GM18517 (cell line): ENCODE data around the gene YOD1.

Source experiments
- ATAC-seq: cut with Tn5 transposase; IDR thresholded peaks from one replicate; pipeline ENCODE4 v1.9.1; 2021; ENCODE audit warnings: mild to moderate bottlenecking, moderate library complexity; ENCODE audit not compliant: unreplicated experiment

YOD1 gene

DNA sequence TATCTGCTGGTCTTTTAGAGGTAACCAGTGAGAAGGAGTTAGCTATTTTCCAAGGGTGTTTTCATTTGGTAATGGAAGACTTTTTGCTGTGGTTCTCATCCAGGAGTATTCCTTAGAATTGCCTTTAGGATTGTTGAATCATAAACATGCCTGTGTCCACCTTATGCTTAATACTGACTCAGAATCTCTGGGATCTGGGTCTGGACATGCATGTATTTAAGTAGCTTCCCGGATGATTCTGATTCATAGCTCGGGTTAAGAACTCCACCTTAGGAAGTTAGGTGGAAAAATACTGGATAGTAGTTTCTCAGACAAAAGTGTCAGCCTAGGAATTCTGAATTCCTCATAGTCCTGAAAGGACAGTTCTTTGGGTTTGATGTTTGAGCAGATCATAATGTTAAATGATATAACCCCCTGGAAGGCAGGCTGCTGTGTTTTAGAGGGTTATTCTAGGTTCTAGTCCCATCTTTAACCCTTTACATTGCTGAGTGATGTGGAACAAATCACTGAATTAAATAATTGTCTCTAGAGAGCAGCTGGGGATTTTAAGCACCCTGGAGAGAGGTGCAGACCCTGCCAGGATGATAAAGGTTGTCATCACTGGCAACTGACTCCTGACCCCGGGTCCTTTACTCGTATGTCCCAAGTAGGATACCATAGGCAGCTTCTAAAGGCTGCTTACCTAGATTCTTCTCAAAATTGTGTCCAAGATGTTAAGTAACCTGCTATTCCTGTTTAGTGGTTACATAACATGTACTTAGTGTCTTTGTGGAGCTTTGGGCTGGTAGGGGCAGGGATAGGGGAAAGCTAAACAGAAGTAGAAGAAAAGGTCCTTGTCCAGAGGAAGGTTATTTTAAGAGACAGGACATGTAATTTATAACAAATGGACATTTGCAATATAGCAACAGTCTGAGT is 23.2 kb upstream of the YOD1 start:
- ATAC-seq: no peak

DNA sequence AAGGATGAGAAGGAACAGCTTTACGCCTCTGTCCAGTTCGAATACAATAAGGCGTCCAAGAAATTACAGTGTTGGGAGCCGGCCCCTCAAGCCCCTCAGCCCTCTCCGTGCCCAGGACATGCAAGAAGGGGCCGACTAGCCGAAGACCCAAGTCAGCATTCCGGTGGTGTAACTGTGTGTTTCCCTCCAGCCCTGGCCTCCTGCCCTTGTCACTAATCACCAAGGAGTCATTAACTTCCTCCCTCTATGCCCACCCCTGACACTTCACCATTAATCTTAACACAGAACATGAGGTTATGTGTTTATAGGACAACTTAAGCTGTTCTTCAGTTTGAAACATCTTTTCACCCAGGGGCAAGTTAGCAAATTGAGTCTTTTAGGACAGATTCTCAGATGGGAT is 21.2 kb upstream of the YOD1 start:
- ATAC-seq: no peak

GRCh38 chr1:207071426-207071825 is 20.4 kb upstream of the YOD1 start:
- ATAC-seq: no peak

GRCh38 chr1:207070811-207071210 is 19.8 kb upstream of the YOD1 start:
- no peak for ATAC-seq

GRCh38 chr1:207069858-207070506 is 19.0 kb upstream of the YOD1 start:
- no peak for ATAC-seq

- no peak for ATAC-seq
Measured at GRCh38 chr1:207069061-207069460, 18.1 kb upstream of the YOD1 start.

GRCh38 chr1:207067665-207068064 is 16.7 kb upstream of the YOD1 start:
- ATAC-seq: no peak

- no peak for ATAC-seq
Measured at GRCh38 chr1:207067185-207067584, 16.2 kb upstream of the YOD1 start.

GRCh38 chr1:207064561-207064960 is 13.6 kb upstream of the YOD1 start:
- ATAC-seq: no peak

- no peak for ATAC-seq
Measured at GRCh38 chr1:207063014-207063413, 12.0 kb upstream of the YOD1 start.

DNA sequence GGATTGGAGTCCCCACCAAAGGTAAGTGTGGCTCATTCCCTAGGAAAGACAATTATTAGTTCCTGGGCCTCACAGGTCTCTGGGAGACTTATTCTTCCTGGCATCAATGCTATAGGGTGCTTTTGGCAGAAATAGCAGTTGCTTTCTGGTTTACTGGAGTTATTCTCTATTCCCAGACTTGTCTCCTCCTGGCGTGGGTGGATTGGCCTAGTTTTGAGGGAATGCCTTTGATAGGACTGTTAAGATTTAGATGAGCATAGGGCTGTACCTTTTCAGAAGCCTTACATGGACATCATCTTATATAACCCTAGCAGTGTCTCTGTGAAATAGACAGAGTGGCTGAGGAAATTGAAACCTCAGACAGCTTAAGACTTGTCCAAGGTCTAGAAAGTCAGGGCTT is 11.1 kb upstream of the YOD1 start:
- no peak for ATAC-seq

- no peak for ATAC-seq
Measured at GRCh38 chr1:207060596-207060995, 9.6 kb upstream of the YOD1 start.

DNA sequence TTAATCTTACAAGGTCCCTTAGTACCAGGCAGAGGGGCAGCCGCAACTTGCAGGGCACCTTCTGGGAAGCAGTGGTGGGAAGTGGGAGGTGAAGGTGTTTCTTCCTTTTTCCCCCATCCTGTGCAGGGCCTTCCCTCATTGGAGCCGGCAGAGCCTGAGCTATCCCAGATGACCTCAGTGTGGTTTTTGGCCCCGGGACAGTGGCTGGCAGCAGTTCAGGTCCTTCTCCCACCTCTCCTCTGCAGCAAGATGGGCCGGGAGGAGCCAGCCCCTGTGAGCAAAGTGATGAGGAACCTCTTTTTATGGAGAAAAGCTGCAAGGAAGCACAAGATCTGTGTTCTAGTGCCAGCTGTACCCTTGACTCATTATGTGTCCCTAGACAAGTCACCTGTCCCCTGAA is 8.9 kb upstream of the YOD1 start:
- ATAC-seq: no peak

DNA sequence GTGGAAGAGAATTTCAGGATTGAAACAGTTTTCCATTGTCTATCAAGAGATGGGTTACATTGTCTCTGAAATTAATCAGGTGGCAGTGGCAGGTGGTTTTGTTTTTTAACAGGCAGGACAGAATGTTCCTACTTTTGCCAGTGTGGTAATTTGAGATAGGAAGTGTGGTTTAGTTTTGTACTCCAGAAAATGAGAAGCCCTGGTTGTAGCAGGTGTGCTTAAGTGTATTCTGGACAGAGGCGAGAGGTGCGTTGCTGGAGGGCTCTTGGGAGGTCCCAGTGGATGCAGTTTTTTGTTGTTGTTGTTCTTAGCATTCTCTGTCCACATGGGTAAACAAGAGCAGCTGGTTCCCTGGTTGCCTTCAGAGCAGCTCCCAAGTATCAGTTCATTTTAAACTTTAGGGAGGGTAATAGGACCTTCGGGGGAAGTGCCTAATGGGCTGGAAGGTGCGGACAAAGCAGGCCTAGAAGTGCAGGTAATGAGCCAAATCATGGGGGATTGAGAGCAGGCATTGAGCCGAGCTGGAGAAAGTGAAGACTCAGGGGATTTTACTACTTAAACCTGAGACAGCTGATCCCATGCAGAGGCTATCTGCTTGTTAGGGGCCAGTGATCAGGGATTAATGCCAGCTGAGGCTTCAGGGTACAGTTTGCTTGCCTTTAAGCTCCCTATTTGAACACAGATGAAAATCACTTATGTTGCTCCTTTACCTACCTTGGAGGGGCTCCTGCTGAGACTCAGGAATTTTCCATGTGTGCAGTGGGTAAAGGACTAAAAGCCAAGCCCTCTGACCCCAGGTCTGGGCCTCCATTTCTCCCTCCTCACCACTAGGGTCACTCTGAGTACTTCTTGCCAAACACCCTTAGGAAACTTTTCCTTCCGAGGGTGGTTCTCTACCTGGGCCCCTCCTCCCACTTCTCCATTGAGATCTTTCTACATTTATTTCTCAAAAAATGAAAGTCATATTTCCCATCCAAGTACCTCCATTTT is 8.2 kb upstream of the YOD1 start:
- no peak for ATAC-seq

GRCh38 chr1:207058252-207058651 is 7.2 kb upstream of the YOD1 start:
- ATAC-seq: no peak

DNA sequence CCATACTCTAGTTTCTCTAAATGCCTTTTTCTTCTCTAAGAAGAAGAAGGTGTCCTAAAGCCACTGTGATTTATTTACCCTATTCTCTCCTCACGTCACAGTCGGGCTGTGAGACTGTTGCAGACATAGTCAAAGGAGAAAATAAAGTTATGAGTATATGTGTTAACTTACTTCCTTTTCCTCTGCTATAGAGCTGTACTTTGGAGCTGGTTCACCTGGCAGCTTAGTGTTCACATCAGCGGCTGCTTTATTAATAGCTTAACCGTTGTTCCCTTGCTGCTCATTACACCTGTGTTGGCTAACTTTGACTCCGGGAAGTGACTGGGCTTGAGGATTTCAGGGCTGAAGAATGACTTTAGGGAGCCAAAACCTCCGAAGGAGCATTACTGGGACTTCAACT is 5.7 kb upstream of the YOD1 start:
- no peak for ATAC-seq

DNA sequence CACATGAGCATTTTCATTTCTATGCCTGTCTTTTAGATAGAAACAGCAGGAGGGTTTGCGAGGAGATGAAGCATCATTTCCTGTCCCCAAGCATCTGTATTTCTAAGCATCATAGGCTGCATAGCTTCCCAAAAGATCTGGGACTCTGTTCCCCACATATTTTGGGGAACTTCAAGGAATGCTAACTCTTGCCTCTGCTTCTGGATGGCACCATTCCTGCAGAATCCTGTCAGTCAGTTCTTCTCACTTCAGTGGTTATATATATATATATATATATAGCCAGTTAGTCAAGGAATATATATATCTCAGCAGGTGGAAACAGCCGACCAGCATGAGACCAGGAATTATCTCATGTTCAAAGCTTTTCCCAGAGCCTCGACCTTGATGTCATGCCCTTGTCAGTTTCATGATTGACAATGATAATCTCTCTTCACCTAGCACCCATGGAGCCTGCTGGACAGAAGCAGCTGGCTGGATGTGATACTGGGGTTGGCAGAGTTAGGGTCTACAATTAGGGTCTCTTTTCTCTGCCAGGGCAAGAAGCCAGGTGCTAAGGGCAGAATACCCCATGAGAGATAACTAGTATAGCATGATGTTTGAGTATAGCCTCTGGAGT is 4.5 kb upstream of the YOD1 start:
- no peak for ATAC-seq

DNA sequence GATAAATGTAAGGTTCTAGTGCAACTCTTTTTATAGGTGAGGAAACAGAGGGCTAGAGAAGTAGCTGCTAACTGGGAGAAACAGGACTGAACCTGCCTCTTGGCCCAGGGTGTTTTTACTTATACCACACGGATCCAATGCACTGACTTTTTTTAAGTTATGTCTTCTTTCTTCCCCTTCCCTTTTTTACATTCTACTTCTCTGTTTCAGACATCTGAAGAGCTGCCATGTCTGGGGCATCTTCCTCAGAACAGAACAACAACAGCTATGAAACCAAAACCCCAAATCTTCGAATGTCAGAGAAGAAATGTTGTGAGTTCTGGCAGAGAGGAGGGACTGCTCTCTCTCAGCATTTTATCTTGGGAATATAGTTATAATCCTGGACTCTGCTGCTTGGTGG is 3.5 kb upstream of the YOD1 start:
- ATAC-seq: no peak

DNA sequence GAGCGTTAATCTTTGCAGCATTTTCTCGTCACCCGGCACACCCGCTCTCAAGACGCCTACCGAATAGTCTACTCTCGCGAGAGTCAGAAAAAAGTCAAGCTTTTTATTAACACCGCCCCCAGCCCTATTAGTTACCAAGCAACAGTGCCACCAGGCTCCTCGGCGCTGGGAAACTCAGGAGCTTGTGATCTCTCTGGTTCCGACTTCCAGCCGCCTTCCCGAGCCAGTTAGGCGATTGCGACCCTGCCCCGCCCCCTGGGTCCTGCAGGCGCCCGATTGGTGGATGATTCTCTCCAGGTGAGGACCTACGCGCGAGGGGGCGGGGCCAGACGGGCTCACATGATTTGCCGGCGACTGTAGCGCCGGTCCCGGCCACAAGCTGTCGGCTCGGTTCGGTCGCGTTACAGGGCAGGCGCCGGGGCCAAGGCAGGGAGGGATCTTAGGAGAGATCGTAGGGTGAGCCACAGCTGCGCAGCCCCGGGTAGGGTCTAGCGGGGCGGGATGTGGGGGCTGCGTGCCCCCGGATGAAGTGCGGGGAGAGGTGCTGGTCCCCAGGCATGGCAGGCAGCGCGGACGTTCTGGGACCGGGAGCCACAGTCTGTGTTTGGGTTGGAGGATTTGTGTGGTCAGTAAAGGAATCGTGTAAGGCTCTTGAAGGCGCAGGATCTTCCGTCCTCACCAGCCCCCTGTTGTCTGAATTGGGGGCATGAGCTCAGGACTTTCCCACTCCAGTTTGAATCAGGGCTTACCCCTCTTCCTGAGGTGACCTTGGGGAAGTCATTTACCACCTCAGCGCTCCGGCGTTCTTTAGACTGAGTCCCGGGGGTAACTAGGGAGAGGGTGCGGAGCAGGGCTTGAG is 2.1 kb upstream of the YOD1 start, which contains the start of gene PFKFB2:
PFKFB2 (plus strand) TSS at position 365 of the 859 bp plus-strand sequence. CDS start 1,443 bp downstream, outside the sequence.
- peak; percentile 64 for ATAC-seq
